ENCODE results near the gene INTU.
A peak's percentile ranks its signal among the peaks of the same experiment; 100 is the strongest.

DNA sequence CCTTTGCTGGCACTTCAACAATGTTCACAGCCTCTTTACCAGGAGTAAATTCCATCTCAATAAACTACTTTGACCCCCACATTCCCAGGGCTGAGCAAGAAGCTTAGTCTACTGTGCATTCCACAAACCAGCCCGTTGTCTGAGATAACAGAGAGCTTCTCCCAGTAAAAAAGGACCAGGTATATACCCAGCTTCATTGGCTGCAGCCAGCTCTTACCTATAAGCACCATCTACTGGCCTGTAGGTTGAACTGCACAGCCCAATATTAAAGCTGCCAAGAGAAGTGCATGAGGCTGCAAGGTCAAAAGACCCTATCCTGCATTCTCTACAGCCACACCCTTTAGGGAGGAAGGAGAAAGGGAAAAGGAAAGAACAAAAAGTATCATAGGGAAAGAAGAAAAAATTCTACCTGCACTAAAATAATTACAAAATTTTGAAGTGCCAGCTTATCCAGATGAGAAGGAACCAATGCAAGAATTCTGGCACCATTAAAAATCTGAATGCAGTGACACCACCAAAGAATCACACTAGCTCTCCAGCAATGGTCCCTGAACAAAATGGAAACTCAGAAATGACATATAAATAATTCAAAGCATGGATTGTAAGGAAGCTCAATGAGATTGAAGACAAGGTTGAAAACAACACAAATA is 45.7 kb upstream of the INTU start:
- TF ChIP-seq, protein P1, sequence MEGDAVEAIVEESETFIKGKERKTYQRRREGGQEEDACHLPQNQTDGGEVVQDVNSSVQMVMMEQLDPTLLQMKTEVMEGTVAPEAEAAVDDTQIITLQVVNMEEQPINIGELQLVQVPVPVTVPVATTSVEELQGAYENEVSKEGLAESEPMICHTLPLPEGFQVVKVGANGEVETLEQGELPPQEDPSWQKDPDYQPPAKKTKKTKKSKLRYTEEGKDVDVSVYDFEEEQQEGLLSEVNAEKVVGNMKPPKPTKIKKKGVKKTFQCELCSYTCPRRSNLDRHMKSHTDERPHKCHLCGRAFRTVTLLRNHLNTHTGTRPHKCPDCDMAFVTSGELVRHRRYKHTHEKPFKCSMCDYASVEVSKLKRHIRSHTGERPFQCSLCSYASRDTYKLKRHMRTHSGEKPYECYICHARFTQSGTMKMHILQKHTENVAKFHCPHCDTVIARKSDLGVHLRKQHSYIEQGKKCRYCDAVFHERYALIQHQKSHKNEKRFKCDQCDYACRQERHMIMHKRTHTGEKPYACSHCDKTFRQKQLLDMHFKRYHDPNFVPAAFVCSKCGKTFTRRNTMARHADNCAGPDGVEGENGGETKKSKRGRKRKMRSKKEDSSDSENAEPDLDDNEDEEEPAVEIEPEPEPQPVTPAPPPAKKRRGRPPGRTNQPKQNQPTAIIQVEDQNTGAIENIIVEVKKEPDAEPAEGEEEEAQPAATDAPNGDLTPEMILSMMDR (conservative IDR thresholded peaks at IDR 0.05; ENCODE audit: low read depth, low read length), result peak; percentile 75
- no peak for TF ChIP-seq EZH2phosphoT487 (IDR thresholded peaks at IDR 0.05; ENCODE audit: borderline replicate concordance, low read length)

All from PC-3 (cell line).